Ishikawa (cell line): Measurements from ENCODE around the gene EML6.

Experiments used
- CEBPB ChIP-seq: IDR thresholded peaks from 2 replicates; pipeline ENCODE4 v1.6.1; 2012
- CREB1 ChIP-seq: IDR thresholded peaks from 2 replicates; pipeline ENCODE4 v1.6.1; 2012; ENCODE audit warnings: low read depth
- EGR1 ChIP-seq: IDR thresholded peaks from 2 replicates; pipeline ENCODE4 v1.6.1; 2012
- EP300 ChIP-seq: IDR thresholded peaks from 2 replicates; pipeline ENCODE4 v1.6.1; 2012; ENCODE audit warnings: borderline replicate concordance
- FOXM1 ChIP-seq: IDR thresholded peaks from 2 replicates; pipeline ENCODE4 v1.6.1; 2012; ENCODE audit warnings: low read depth, borderline replicate concordance
- MAX ChIP-seq: IDR thresholded peaks from 2 replicates; pipeline ENCODE4 v1.6.1; 2012
- NFIC ChIP-seq: IDR thresholded peaks from 2 replicates; pipeline ENCODE4 v1.6.1; 2012
- RAD21 ChIP-seq: IDR thresholded peaks from 2 replicates; pipeline ENCODE4 v1.6.1; 2012; ENCODE audit warnings: low read depth
- REST ChIP-seq: IDR thresholded peaks from 2 replicates; pipeline ENCODE4 v1.6.1; 2012; ENCODE audit warnings: low read depth, mild to moderate bottlenecking
- TAF1 ChIP-seq: IDR thresholded peaks from 2 replicates; pipeline ENCODE4 v1.6.1; 2012; ENCODE audit warnings: low read depth, mild to moderate bottlenecking
- TCF12 ChIP-seq: IDR thresholded peaks from 2 replicates; pipeline ENCODE4 v1.6.1; 2012; ENCODE audit warnings: low read depth
- TEAD4 ChIP-seq: IDR thresholded peaks from 2 replicates; pipeline ENCODE4 v1.6.1; 2012
- USF1 ChIP-seq: IDR thresholded peaks from 2 replicates; pipeline ENCODE4 v1.6.1; 2012
- YY1 ChIP-seq: IDR thresholded peaks from 2 replicates; pipeline ENCODE4 v1.6.1; 2012; ENCODE audit warnings: low read depth
- ZBTB7A ChIP-seq: IDR thresholded peaks from 2 replicates; pipeline ENCODE4 v1.6.1; 2012; ENCODE audit warnings: low read depth

EML6 gene

GRCh38 chr2:54701029-54701428 is 22.4 kb upstream of the EML6 start:
- TF ChIP-seq EGR1 (no peak), TCF12 (no peak), FOXM1 (no peak), NFIC (no peak), CREB1 (no peak), RAD21 (no peak), TAF1 (no peak)

- TF ChIP-seq EGR1 (no peak), CEBPB (no peak), USF1 (no peak), YY1 (no peak), CREB1 (no peak), REST (no peak), ZBTB7A (no peak), FOXM1 (no peak), MAX (no peak), NFIC (no peak), TAF1 (no peak), RAD21 (no peak), TCF12 (no peak), EP300 (no peak), TEAD4 (no peak)
Measured at GRCh38 chr2:54704238-54704637, 19.2 kb upstream of the EML6 start.

GRCh38 chr2:54704688-54705605 is 18.5 kb upstream of the EML6 start:
- TF ChIP-seq RAD21, result peak; percentile 73
- no peak for TF ChIP-seq ZBTB7A
- TF ChIP-seq FOXM1, result no peak
- no peak for TF ChIP-seq USF1
- no peak for TF ChIP-seq TAF1

GRCh38 chr2:54706622-54707021 is 16.8 kb upstream of the EML6 start:
- no peak for TF ChIP-seq FOXM1
- no peak for TF ChIP-seq NFIC
- no peak for TF ChIP-seq CREB1
- no peak for TF ChIP-seq EGR1
- no peak for TF ChIP-seq CEBPB
- no peak for TF ChIP-seq USF1
- no peak for TF ChIP-seq REST
- no peak for TF ChIP-seq EP300
- TF ChIP-seq RAD21, result no peak
- no peak for TF ChIP-seq TEAD4
- no peak for TF ChIP-seq TCF12
- TF ChIP-seq ZBTB7A, result no peak
- TF ChIP-seq MAX, result no peak
- TF ChIP-seq TAF1, result no peak
- no peak for TF ChIP-seq YY1

- TF ChIP-seq CEBPB, result no peak
- TF ChIP-seq TAF1, result no peak
- TF ChIP-seq MAX, result no peak
- no peak for TF ChIP-seq NFIC
- TF ChIP-seq EP300, result no peak
- no peak for TF ChIP-seq TCF12
- TF ChIP-seq RAD21, result no peak
- no peak for TF ChIP-seq EGR1
- TF ChIP-seq YY1, result no peak
- TF ChIP-seq TEAD4, result no peak
- TF ChIP-seq REST, result no peak
- TF ChIP-seq FOXM1, result no peak
- TF ChIP-seq CREB1, result no peak
- no peak for TF ChIP-seq USF1
Measured at GRCh38 chr2:54708584-54709335, 14.7 kb upstream of the EML6 start.
